K562 (cell line): ENCODE results near the gene TRPV5. TPM values are rescaled to one million over a fixed set of nuclear protein-coding genes. Genes with fewer than 3 reads are reported as not detected.

ENCODE experiments used
- AFF1 ChIP-seq, 2 experiments: fragments of 450-650 bp; IDR thresholded peaks; 2 replicates each; pipeline ENCODE4 v1.6.1; 2018; ENCODE audit warnings: mild to moderate bottlenecking in 2 of 2, low read depth in 1 of 2; ENCODE audit not compliant: partially characterized antibody in 2 of 2
- GATAD2B ChIP-seq: fragments of 450-650 bp; IDR thresholded peaks from 2 replicates; pipeline ENCODE4 v1.6.1; 2017; ENCODE audit warnings: mild to moderate bottlenecking, borderline replicate concordance
- NCOA1 ChIP-seq: fragments of 450-650 bp; IDR thresholded peaks from 2 replicates; pipeline ENCODE4 v1.6.1; 2016; ENCODE audit warnings: low read depth
- PTBP1 ChIP-seq: fragments of 200-400 bp; formaldehyde crosslinking; IDR thresholded peaks from 2 replicates; pipeline ENCODE4 v1.6.1; 2017; ENCODE audit warnings: low read depth, low read length
- ZHX1 ChIP-seq: fragments of 150-350 bp; conservative IDR thresholded peaks from 2 replicates; pipeline ENCODE4 v1.6.1; 2014; ENCODE audit warnings: low read length
- ZNF639 ChIP-seq, 2 experiments: fragments of 200-800 bp in 1 of 2; sonication (Bioruptor generic) in 1 of 2; sonication (generic) in 1 of 2; formaldehyde crosslinking in 1 of 2; IDR thresholded peaks in 1 of 2; conservative IDR thresholded peaks in 1 of 2; 2 replicates each; pipeline versions ENCODE4 v1.5.0 to v1.6.1; 2016 to 2020; ENCODE audit warnings: missing compliant biosample characterization in 1 of 2, missing genetic modification characterization in 1 of 2, missing genetic modification reagents in 1 of 2
- polyA plus RNA-seq, 8 experiments: library from polyadenylated mRNA; depleted of rRNA in 4 of 8; stranded (reverse) in 5 of 8; unstranded in 3 of 8; fragments of >200 nt; fragmentation: Nextera tagmentation in 2 of 8; fragmentation: Illumina TruSeq in 1 of 8; extraction: Ambion mirVana in 2 of 8; extraction: Trizol in 1 of 8; gene quantifications; 2 replicates each; pipeline versions ENCODE4 v1.2.1 to v1.2.3, GENCODE V29; 2011 to 2014; ENCODE audit warnings: inconsistent platforms in 1 of 8, missing spikeins in 1 of 8
- total RNA-seq, 7 experiments: library from RNA; depleted of rRNA in 6 of 7; stranded (reverse); fragments of >200 nt in 6 of 7; fragmentation: Illumina TruSeq in 2 of 7; extraction: Trizol in 2 of 7; gene quantifications; 2 replicates each; pipeline versions ENCODE4 v1.2.1 to v1.2.3, GENCODE V29; 2011 to 2021; ENCODE audit warnings: low replicate concordance in 1 of 7

The TRPV5 gene
- total and polyA plus RNA-seq, 9 of the 15 experiments (the other 6 are each of a cell fraction or from before 2014, with no cell fraction given), result not detected

- TF ChIP-seq ZHX1 (no peak), NCOA1 (no peak; the same call in 1 of the 2 replicates), AFF1 (IDR thresholded peaks at IDR 0.05; ENCODE audit: low read depth in 1 of 2, partially characterized antibody in 2 of 2) (no peak), GATAD2B (no peak; the same call in 1 of the 2 replicates), ZNF639 (CRISPR knock-in tag; conservative IDR thresholded peaks at IDR 0.05 in 1 of 2, IDR thresholded peaks at IDR 0.05 in 1 of 2) (no peak), PTBP1 (no peak)
- TF ChIP-seq, all 486 proteins: peak for 93
Measured at GRCh38 chr7:142956951-142957623, 23.5 kb upstream of the TRPV5 start (continued).
